ENCODE measurements around the gene CDC42BPA. TPM values are rescaled to one million over a fixed set of nuclear protein-coding genes. Genes with fewer than 3 reads are reported as not detected.

CDC42BPA gene
- total and polyA plus RNA-seq, 9 of the 15 experiments (the other 6 are each of a cell fraction or from before 2014, with no cell fraction given): 8.0 to 77.5 (median 52.1) TPM

DNA sequence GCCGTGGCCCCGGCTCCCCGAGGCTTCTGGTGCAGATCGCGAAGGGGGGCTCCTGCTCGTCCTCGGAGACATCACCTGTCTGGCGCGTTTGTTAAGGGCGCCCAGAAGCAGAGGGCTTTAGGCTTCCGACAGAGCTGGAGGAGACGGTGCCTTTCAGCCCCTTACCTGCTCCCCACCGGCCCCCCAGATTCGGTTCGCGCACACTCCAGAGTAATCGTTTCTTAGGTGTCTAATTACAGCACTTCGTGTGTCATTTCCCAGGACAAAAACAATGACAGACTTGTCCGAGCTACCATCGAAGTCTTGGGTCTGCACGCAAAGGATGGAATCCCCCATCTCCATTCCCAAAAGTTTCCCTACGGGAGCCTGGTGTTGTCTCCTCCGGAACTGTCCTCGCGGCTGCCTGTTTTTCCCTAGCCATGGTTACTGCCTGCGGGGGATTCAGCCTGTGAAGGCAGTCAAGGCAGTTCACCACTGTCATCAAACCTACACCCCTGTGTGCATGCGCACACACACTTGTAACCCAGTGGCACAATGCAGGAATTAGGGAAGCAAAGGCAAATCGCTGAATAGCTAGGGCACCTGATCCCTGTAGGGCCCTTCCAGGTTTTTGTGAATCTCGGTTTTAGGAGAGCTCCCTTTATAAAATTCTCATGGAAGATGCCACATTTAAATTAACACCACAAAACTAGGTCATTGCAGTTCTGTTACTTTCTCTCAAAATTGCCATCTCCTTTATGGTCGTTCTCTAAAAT lies 738 bp upstream of the CDC42BPA start (continued):
- TF ChIP-seq, protein P1, sequence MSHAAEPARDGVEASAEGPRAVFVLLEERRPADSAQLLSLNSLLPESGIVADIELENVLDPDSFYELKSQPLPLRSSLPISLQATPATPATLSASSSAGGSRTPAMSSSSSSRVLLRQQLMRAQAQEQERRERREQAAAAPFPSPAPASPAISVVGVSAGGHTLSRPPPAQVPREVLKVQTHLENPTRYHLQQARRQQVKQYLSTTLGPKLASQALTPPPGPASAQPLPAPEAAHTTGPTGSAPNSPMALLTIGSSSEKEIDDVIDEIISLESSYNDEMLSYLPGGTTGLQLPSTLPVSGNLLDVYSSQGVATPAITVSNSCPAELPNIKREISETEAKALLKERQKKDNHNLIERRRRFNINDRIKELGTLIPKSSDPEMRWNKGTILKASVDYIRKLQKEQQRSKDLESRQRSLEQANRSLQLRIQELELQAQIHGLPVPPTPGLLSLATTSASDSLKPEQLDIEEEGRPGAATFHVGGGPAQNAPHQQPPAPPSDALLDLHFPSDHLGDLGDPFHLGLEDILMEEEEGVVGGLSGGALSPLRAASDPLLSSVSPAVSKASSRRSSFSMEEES (CRISPR knock-in tag; IDR thresholded peaks at IDR 0.05): no peak; the same call in 1 of the 2 replicates
- TF ChIP-seq, protein P2, sequence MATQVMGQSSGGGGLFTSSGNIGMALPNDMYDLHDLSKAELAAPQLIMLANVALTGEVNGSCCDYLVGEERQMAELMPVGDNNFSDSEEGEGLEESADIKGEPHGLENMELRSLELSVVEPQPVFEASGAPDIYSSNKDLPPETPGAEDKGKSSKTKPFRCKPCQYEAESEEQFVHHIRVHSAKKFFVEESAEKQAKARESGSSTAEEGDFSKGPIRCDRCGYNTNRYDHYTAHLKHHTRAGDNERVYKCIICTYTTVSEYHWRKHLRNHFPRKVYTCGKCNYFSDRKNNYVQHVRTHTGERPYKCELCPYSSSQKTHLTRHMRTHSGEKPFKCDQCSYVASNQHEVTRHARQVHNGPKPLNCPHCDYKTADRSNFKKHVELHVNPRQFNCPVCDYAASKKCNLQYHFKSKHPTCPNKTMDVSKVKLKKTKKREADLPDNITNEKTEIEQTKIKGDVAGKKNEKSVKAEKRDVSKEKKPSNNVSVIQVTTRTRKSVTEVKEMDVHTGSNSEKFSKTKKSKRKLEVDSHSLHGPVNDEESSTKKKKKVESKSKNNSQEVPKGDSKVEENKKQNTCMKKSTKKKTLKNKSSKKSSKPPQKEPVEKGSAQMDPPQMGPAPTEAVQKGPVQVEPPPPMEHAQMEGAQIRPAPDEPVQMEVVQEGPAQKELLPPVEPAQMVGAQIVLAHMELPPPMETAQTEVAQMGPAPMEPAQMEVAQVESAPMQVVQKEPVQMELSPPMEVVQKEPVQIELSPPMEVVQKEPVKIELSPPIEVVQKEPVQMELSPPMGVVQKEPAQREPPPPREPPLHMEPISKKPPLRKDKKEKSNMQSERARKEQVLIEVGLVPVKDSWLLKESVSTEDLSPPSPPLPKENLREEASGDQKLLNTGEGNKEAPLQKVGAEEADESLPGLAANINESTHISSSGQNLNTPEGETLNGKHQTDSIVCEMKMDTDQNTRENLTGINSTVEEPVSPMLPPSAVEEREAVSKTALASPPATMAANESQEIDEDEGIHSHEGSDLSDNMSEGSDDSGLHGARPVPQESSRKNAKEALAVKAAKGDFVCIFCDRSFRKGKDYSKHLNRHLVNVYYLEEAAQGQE (IDR thresholded peaks at IDR 0.05; ENCODE audit: borderline replicate concordance): no peak
- TF ChIP-seq, protein P2 (CRISPR knock-in tag; IDR thresholded peaks at IDR 0.05; ENCODE audit: low read depth): 0 out of 2 replicates have a peak, but pooled peaks have one; percentile 6
- TF ChIP-seq NFRKB (IDR thresholded peaks at IDR 0.05; ENCODE audit: low read depth) (peak; percentile 15; the same call in 1 of the 2 replicates), NCOA1 (IDR thresholded peaks at IDR 0.05; ENCODE audit: low read depth) (0 out of 2 replicates have a peak, but pooled peaks have one; percentile 12), IFI16 (CRISPR knock-in tag; IDR thresholded peaks at IDR 0.05) (no peak), FOSL1 (tag; conservative IDR thresholded peaks at IDR 0.05) (peak; percentile 25; the same call in 1 of the 2 replicates), CCNT2 (IDR thresholded peaks at IDR 0.05; ENCODE audit: borderline replicate concordance, extremely low read depth, insufficient read length, low read depth, low read length) (no peak), ZSCAN32 (CRISPR knock-in tag; IDR thresholded peaks at IDR 0.05) (no peak), CTBP1 (IDR thresholded peaks at IDR 0.05; ENCODE audit: borderline replicate concordance) (peak; percentile 24), KDM5B (IDR thresholded peaks at IDR 0.05; ENCODE audit: insufficient replicate concordance, low read depth, low read length) (peak; percentile 14)
- TF ChIP-seq, protein P3, sequence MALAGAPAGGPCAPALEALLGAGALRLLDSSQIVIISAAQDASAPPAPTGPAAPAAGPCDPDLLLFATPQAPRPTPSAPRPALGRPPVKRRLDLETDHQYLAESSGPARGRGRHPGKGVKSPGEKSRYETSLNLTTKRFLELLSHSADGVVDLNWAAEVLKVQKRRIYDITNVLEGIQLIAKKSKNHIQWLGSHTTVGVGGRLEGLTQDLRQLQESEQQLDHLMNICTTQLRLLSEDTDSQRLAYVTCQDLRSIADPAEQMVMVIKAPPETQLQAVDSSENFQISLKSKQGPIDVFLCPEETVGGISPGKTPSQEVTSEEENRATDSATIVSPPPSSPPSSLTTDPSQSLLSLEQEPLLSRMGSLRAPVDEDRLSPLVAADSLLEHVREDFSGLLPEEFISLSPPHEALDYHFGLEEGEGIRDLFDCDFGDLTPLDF (CRISPR knock-in tag; IDR thresholded peaks at IDR 0.05): no peak
- TF ChIP-seq, protein P4, sequence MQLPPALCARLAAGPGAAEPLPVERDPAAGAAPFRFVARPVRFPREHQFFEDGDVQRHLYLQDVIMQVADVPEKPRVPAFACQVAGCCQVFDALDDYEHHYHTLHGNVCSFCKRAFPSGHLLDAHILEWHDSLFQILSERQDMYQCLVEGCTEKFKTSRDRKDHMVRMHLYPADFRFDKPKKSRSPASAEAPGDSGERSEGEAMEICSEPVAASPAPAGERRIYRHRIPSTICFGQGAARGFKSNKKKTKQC (CRISPR knock-in tag; IDR thresholded peaks at IDR 0.05): no peak
- TF ChIP-seq, protein P5, sequence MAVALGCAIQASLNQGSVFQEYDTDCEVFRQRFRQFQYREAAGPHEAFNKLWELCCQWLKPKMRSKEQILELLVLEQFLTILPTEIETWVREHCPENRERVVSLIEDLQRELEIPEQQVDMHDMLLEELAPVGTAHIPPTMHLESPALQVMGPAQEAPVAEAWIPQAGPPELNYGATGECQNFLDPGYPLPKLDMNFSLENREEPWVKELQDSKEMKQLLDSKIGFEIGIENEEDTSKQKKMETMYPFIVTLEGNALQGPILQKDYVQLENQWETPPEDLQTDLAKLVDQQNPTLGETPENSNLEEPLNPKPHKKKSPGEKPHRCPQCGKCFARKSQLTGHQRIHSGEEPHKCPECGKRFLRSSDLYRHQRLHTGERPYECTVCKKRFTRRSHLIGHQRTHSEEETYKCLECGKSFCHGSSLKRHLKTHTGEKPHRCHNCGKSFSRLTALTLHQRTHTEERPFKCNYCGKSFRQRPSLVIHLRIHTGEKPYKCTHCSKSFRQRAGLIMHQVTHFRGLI (CRISPR knock-in tag; IDR thresholded peaks at IDR 0.05): no peak
